Measurements from ENCODE around the gene PLXNC1.

Gene PLXNC1

GRCh38 chr12:94262228-94263010 is 114.0 kb downstream of the PLXNC1 start:
- peak overlapping the region; percentile 78 for H3K27ac ChIP-seq (ENCODE audit: low read depth, low read length)
- peak overlapping the region; percentile 75 for H3K4me3 ChIP-seq (ENCODE audit: low read length)
- H3K9ac ChIP-seq (ENCODE audit: low read length): peak overlapping the region; percentile 33
- no peaks in the 10 kb centered on the region for H3K27me3 ChIP-seq (ENCODE audit: control insufficient read depth, insufficient read depth, low read length)
- H3K36me3 ChIP-seq (ENCODE audit: control insufficient read depth, insufficient read depth, low read length): no peaks in the 10 kb centered on the region
- peaks cover 15% of the 10 kb centered on the region for H3K4me1 ChIP-seq (ENCODE audit: control insufficient read depth, insufficient read depth, low read length)

GRCh38 chr12:94263011-94263811 is 114.8 kb downstream of the PLXNC1 start:
- Histone ChIP-seq H3K4me1 (ENCODE audit: control insufficient read depth, insufficient read depth, low read length) (peaks cover 15% of the 10 kb centered on the region), H3K36me3 (ENCODE audit: control insufficient read depth, insufficient read depth, low read length) (no peaks in the 10 kb centered on the region), H3K27ac (ENCODE audit: low read depth, low read length) (peak overlapping the region; percentile 78), H3K9ac (ENCODE audit: low read length) (peak overlapping the region; percentile 33), H3K4me3 (ENCODE audit: low read length) (peak overlapping the region; percentile 75), H3K27me3 (ENCODE audit: control insufficient read depth, insufficient read depth, low read length) (no peaks in the 10 kb centered on the region)

- H3K4me1 ChIP-seq (ENCODE audit: control insufficient read depth, insufficient read depth, low read length): peaks cover 15% of the 10 kb centered on the region
- no peak overlapping the region for H3K27ac ChIP-seq (ENCODE audit: low read depth, low read length)
These were observed 115.7 kb downstream of the PLXNC1 start for GRCh38 chr12:94263905-94264561.

GRCh38 chr12:94264736-94265485 is 116.5 kb downstream of the PLXNC1 start:
- H3K4me1 ChIP-seq (ENCODE audit: control insufficient read depth, insufficient read depth, low read length): peaks cover 15% of the 10 kb centered on the region
- no peaks in the 10 kb centered on the region for H3K27me3 ChIP-seq (ENCODE audit: control insufficient read depth, insufficient read depth, low read length)
- H3K4me3 ChIP-seq (ENCODE audit: low read length): no peak overlapping the region
- H3K27ac ChIP-seq (ENCODE audit: low read depth, low read length): no peak overlapping the region
- no peaks in the 10 kb centered on the region for H3K36me3 ChIP-seq (ENCODE audit: control insufficient read depth, insufficient read depth, low read length)
- H3K9ac ChIP-seq (ENCODE audit: low read length): no peak overlapping the region

More at GRCh38 chr12:94263905-94264561, 115.7 kb downstream of the PLXNC1 start:
- Histone ChIP-seq H3K4me3 (ENCODE audit: low read length) (no peak overlapping the region), H3K9ac (ENCODE audit: low read length) (no peak overlapping the region), H3K36me3 (ENCODE audit: control insufficient read depth, insufficient read depth, low read length) (no peaks in the 10 kb centered on the region), H3K27me3 (ENCODE audit: control insufficient read depth, insufficient read depth, low read length) (no peaks in the 10 kb centered on the region)

GRCh38 chr12:94265539-94265938 is 117.2 kb downstream of the PLXNC1 start:
- Histone ChIP-seq H3K4me3 (ENCODE audit: low read length) (no peak overlapping the region), H3K9ac (ENCODE audit: low read length) (no peak overlapping the region), H3K36me3 (ENCODE audit: control insufficient read depth, insufficient read depth, low read length) (no peaks in the 10 kb centered on the region), H3K27me3 (ENCODE audit: control insufficient read depth, insufficient read depth, low read length) (no peaks in the 10 kb centered on the region), H3K4me1 (ENCODE audit: control insufficient read depth, insufficient read depth, low read length) (peaks cover 15% of the 10 kb centered on the region), H3K27ac (ENCODE audit: low read depth, low read length) (no peak overlapping the region)

GRCh38 chr12:94265966-94266745 is 117.8 kb downstream of the PLXNC1 start:
- Histone ChIP-seq H3K27me3 (ENCODE audit: control insufficient read depth, insufficient read depth, low read length) (no peaks in the 10 kb centered on the region), H3K9ac (ENCODE audit: low read length) (no peak overlapping the region), H3K36me3 (ENCODE audit: control insufficient read depth, insufficient read depth, low read length) (no peaks in the 10 kb centered on the region), H3K27ac (ENCODE audit: low read depth, low read length) (no peak overlapping the region), H3K4me1 (ENCODE audit: control insufficient read depth, insufficient read depth, low read length) (peaks cover 10% of the 10 kb centered on the region), H3K4me3 (ENCODE audit: low read length) (no peak overlapping the region)

- no peak overlapping the region for H3K4me3 ChIP-seq (ENCODE audit: low read length)
- no peaks in the 10 kb centered on the region for H3K36me3 ChIP-seq (ENCODE audit: control insufficient read depth, insufficient read depth, low read length)
- H3K27me3 ChIP-seq (ENCODE audit: control insufficient read depth, insufficient read depth, low read length): no peaks in the 10 kb centered on the region
- H3K4me1 ChIP-seq (ENCODE audit: control insufficient read depth, insufficient read depth, low read length): peaks cover 2% of the 10 kb centered on the region
- H3K9ac ChIP-seq (ENCODE audit: low read length): no peak overlapping the region
- no peak overlapping the region for H3K27ac ChIP-seq (ENCODE audit: low read depth, low read length)
These were observed 118.6 kb downstream of the PLXNC1 start for GRCh38 chr12:94266796-94267536.

GRCh38 chr12:94267537-94267872 is 119.1 kb downstream of the PLXNC1 start:
- Histone ChIP-seq H3K9ac (ENCODE audit: low read length) (no peak overlapping the region), H3K36me3 (ENCODE audit: control insufficient read depth, insufficient read depth, low read length) (no peaks in the 10 kb centered on the region), H3K27me3 (ENCODE audit: control insufficient read depth, insufficient read depth, low read length) (no peaks in the 10 kb centered on the region), H3K27ac (ENCODE audit: low read depth, low read length) (no peak overlapping the region), H3K4me3 (ENCODE audit: low read length) (no peak overlapping the region), H3K4me1 (ENCODE audit: control insufficient read depth, insufficient read depth, low read length) (no peaks in the 10 kb centered on the region)

GRCh38 chr12:94267921-94268471 is 119.6 kb downstream of the PLXNC1 start:
- no peaks in the 10 kb centered on the region for H3K27me3 ChIP-seq (ENCODE audit: control insufficient read depth, insufficient read depth, low read length)
- no peak overlapping the region for H3K27ac ChIP-seq (ENCODE audit: low read depth, low read length)
- H3K4me3 ChIP-seq (ENCODE audit: low read length): no peak overlapping the region
- H3K9ac ChIP-seq (ENCODE audit: low read length): no peak overlapping the region
- no peaks in the 10 kb centered on the region for H3K36me3 ChIP-seq (ENCODE audit: control insufficient read depth, insufficient read depth, low read length)
- no peaks in the 10 kb centered on the region for H3K4me1 ChIP-seq (ENCODE audit: control insufficient read depth, insufficient read depth, low read length)

- no peaks in the 10 kb centered on the region for H3K4me1 ChIP-seq (ENCODE audit: control insufficient read depth, insufficient read depth, low read length)
- H3K27me3 ChIP-seq (ENCODE audit: control insufficient read depth, insufficient read depth, low read length): no peaks in the 10 kb centered on the region
- H3K36me3 ChIP-seq (ENCODE audit: control insufficient read depth, insufficient read depth, low read length): no peaks in the 10 kb centered on the region
- H3K27ac ChIP-seq (ENCODE audit: low read depth, low read length): no peak overlapping the region
- no peak overlapping the region for H3K4me3 ChIP-seq (ENCODE audit: low read length)
- no peak overlapping the region for H3K9ac ChIP-seq (ENCODE audit: low read length)
These were observed 121.1 kb downstream of the PLXNC1 start for GRCh38 chr12:94269316-94269999.

Measured in rectal smooth muscle tissue (tissue), 1 donor.